ENCODE data around the gene CLTCL1.

DNA sequence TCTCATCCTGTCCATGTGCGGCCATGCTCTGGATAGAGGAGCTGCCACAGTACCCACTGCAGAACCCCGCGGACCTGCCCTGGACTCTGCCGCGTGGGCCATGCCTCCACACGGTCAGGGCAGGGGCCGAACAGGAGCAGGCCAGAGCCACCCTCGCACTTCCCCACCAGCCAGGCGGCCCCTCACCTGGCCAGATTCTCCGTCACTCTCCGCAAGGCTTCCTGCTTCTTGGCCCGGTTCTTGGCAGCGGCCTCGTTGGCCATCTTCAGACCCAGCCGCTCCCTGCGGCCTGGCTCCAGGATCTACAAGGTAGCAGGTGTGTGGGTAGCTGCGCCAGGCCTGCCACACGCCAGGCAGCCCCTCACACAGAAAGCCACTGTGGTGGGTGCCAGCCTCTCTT lies 156.6 kb downstream of the CLTCL1 start:
- TF ChIP-seq, protein P1, sequence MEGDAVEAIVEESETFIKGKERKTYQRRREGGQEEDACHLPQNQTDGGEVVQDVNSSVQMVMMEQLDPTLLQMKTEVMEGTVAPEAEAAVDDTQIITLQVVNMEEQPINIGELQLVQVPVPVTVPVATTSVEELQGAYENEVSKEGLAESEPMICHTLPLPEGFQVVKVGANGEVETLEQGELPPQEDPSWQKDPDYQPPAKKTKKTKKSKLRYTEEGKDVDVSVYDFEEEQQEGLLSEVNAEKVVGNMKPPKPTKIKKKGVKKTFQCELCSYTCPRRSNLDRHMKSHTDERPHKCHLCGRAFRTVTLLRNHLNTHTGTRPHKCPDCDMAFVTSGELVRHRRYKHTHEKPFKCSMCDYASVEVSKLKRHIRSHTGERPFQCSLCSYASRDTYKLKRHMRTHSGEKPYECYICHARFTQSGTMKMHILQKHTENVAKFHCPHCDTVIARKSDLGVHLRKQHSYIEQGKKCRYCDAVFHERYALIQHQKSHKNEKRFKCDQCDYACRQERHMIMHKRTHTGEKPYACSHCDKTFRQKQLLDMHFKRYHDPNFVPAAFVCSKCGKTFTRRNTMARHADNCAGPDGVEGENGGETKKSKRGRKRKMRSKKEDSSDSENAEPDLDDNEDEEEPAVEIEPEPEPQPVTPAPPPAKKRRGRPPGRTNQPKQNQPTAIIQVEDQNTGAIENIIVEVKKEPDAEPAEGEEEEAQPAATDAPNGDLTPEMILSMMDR (IDR thresholded peaks at IDR 0.05), result no peak
- TF ChIP-seq POLR2A (IDR thresholded peaks at IDR 0.05), result no peak
